ENCODE measurements around the gene ZZZ3. TPM values are rescaled to one million over a fixed set of nuclear protein-coding genes. Genes with fewer than 3 reads are reported as not detected.

The ZZZ3 gene
- total and polyA plus RNA-seq, 2 of the 8 experiments (the other 6 are each of a cell fraction or from before 2014, with no cell fraction given) = 12.8 to 54.6 TPM

DNA sequence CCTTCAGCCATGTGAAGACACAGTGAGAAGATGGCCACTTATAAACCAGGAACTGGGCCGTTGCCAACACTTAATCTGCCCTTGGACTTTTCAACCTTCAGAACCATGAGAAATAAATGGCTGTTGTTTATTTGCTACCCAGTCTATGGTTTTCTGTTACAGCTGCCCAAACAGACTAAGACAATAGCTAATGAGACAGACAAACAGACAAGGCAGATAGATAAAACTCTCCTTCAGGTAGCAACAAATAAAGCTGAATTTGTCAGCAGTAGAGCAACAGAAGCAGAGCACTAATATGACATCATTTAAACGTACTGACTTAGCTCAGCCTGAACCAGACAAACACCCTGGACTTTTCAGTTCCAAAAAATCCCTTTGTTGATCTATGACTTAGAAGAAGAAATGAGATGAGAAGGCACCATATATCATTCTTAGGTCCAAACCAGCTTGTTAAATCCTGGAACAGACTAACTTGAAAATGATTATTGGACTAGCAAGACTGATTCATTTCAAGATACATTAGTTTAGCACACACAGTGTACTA is 27.0 kb downstream of the ZZZ3 start (continued):
- TF ChIP-seq, protein P1, sequence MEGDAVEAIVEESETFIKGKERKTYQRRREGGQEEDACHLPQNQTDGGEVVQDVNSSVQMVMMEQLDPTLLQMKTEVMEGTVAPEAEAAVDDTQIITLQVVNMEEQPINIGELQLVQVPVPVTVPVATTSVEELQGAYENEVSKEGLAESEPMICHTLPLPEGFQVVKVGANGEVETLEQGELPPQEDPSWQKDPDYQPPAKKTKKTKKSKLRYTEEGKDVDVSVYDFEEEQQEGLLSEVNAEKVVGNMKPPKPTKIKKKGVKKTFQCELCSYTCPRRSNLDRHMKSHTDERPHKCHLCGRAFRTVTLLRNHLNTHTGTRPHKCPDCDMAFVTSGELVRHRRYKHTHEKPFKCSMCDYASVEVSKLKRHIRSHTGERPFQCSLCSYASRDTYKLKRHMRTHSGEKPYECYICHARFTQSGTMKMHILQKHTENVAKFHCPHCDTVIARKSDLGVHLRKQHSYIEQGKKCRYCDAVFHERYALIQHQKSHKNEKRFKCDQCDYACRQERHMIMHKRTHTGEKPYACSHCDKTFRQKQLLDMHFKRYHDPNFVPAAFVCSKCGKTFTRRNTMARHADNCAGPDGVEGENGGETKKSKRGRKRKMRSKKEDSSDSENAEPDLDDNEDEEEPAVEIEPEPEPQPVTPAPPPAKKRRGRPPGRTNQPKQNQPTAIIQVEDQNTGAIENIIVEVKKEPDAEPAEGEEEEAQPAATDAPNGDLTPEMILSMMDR (IDR thresholded peaks at IDR 0.05; ENCODE audit: control extremely low read depth in 1 of 3, insufficient read depth in 1 of 3, low read depth in 1 of 3, low read length in 3 of 3) = no peak
- no peak for TF ChIP-seq BACH1 (IDR thresholded peaks at IDR 0.05; ENCODE audit: low read length)
- TF ChIP-seq, protein P2, sequence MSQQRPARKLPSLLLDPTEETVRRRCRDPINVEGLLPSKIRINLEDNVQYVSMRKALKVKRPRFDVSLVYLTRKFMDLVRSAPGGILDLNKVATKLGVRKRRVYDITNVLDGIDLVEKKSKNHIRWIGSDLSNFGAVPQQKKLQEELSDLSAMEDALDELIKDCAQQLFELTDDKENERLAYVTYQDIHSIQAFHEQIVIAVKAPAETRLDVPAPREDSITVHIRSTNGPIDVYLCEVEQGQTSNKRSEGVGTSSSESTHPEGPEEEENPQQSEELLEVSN (IDR thresholded peaks at IDR 0.05) = no peak
- TF ChIP-seq FOSL1 (IDR thresholded peaks at IDR 0.05; ENCODE audit: insufficient read depth, low read depth, low read length) = no peak
- TF ChIP-seq CEBPB (IDR thresholded peaks at IDR 0.05; ENCODE audit: low read depth, low read length) = no peak
- no peak for TF ChIP-seq SP4 (IDR thresholded peaks at IDR 0.05; ENCODE audit: low read length)
- no peak for TF ChIP-seq POLR2A (IDR thresholded peaks at IDR 0.05; ENCODE audit: control extremely low read depth in 1 of 2, low read depth in 2 of 2, low read length in 2 of 2)
- no peak for TF ChIP-seq TEAD4 (IDR thresholded peaks at IDR 0.05; ENCODE audit: low read depth, low read length)

All from H1 (cell line).